Mononuclear cell (primary cell): ENCODE results near the gene NUP62. TPM values are rescaled to one million over a fixed set of nuclear protein-coding genes. Genes with fewer than 3 reads are reported as not detected.
A peak's percentile ranks its signal among the peaks of the same experiment; 100 is the strongest.
"Not testable (repeated sequence)": the region's sequence is repeated elsewhere in the genome, so short reads cannot be mapped to it uniquely, and the experiment has no call there.

Experiments used
- H3K27me3 ChIP-seq: 2 replicates; pipeline ENCODE4 v1.6.0; 2011; ENCODE audit warnings: low read length, control low read depth; ENCODE audit not compliant: insufficient read depth
- H3K4me1 ChIP-seq: 2 replicates; pipeline ENCODE4 v1.5.1; 2011; ENCODE audit warnings: mild to moderate bottlenecking, low read length, control low read depth; ENCODE audit not compliant: insufficient read depth
- H3K4me3 ChIP-seq: 2 replicates; pipeline ENCODE4 v1.5.1; 2011; ENCODE audit warnings: mild to moderate bottlenecking, low read length, moderate library complexity
- H3K9me3 ChIP-seq: 2 replicates; pipeline ENCODE4 v1.5.1; 2011; ENCODE audit warnings: low read depth, mild to moderate bottlenecking, control low read depth, low read length
- total RNA-seq: library from RNA; depleted of rRNA; stranded (reverse); fragments of >200 nt; gene quantifications from one replicate; pipeline ENCODE4 v1.2.3, GENCODE V29; 2012

NUP62 gene, protein sequence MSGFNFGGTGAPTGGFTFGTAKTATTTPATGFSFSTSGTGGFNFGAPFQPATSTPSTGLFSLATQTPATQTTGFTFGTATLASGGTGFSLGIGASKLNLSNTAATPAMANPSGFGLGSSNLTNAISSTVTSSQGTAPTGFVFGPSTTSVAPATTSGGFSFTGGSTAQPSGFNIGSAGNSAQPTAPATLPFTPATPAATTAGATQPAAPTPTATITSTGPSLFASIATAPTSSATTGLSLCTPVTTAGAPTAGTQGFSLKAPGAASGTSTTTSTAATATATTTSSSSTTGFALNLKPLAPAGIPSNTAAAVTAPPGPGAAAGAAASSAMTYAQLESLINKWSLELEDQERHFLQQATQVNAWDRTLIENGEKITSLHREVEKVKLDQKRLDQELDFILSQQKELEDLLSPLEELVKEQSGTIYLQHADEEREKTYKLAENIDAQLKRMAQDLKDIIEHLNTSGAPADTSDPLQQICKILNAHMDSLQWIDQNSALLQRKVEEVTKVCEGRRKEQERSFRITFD
- total RNA-seq, result 21.8 TPM

GRCh38 chr19:49929121-49929610 lies at the start of gene NUP62, which contains the start of gene ATF5:
Gene NUP62, minus strand, starts transcription at chr19:49929504. Its CDS starts 19,697 bp downstream, at chr19:49909807.
Gene ATF5, plus strand, starts transcription at chr19:49929205. Its CDS starts 1,646 bp downstream, at chr19:49930851.
- Histone ChIP-seq H3K4me3 (peak within 1 kb of the TSS; percentile 96), H3K27me3 (no peaks in the 10 kb centered on the region), H3K9me3 (no peaks in the 10 kb centered on the region), H3K4me1 (peaks cover 48% of the 10 kb centered on the region)

DNA sequence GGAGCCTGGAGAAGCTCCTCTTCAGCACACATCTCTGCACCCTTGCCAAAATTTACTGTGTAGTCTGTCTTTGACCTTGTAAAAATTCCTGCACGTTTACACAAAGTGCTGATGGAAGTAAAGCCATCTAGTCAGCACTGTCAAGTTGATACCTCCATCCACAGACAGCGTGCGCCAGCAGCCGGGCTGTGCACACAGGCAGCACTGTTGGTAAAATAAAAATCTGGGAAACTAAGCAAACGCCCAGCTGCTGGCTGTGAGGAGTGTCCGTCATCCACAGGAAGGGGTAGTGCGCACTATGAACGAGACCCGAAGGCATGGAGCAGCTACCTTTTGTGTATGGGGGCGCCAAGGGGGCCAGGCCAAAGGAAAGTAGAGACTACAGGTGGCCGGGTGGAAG lies 49.0 kb upstream of the NUP62 start:
- H3K9me3 ChIP-seq, result no peaks in the 10 kb centered on the region
- peaks cover 10% of the 10 kb centered on the region for H3K4me1 ChIP-seq
- no peak overlapping the region for H3K4me3 ChIP-seq
- no peaks in the 10 kb centered on the region for H3K27me3 ChIP-seq

DNA sequence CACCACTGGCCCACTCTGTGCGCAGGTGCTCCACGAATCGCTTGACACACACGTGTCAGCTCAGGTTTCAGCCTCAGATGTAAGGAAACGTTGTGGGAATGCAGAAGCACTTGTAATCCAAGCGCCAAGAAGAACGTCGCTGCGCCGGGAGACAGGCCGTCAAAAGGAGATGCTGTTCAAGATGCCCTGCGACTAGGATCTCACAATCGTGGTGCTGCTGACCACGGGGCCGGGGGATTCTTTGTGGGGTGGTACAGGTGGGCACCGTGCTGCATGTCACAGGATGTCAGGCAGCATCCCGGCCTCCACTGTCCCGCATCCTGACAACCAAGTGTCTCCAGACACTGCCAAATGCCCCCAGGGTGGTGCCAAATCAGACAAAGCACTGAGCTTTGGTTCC lies 48.6 kb upstream of the NUP62 start:
- H3K4me3 ChIP-seq, result no peak overlapping the region
- H3K4me1 ChIP-seq, result peaks cover 14% of the 10 kb centered on the region
- no peaks in the 10 kb centered on the region for H3K27me3 ChIP-seq
- no peaks in the 10 kb centered on the region for H3K9me3 ChIP-seq

DNA sequence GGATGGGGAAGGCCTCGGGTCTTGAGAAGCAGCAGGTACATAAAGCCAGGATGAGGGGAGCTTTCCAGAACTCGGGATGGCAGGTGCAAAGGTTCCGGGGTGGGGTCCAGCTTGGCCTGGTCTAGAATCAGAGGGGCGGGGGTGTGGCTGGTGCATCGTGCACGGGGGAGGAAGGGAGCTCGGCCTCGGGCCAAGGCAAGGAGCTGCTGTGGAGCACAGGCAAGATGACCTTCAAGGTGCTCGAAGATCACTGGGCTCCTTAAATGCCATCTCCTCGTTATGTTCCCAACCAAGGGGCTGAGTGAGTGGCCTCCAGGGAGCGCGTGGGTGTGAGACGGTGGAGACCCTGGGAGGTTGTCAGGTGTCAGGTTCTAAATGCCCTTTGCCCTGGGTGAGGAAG lies 47.8 kb upstream of the NUP62 start:
- Histone ChIP-seq H3K4me1 (peaks cover 20% of the 10 kb centered on the region), H3K4me3 (no peak overlapping the region), H3K9me3 (no peaks in the 10 kb centered on the region)

GRCh38 chr19:49976496-49976895 lies 47.2 kb upstream of the NUP62 start:
- H3K27me3 ChIP-seq, result no peaks in the 10 kb centered on the region
- no peak overlapping the region for H3K4me3 ChIP-seq
- H3K4me1 ChIP-seq, result peaks cover 26% of the 10 kb centered on the region
- H3K9me3 ChIP-seq, result no peaks in the 10 kb centered on the region

More for the DNA sequence above, 47.8 kb upstream of the NUP62 start:
- H3K27me3 ChIP-seq, result no peaks in the 10 kb centered on the region

DNA sequence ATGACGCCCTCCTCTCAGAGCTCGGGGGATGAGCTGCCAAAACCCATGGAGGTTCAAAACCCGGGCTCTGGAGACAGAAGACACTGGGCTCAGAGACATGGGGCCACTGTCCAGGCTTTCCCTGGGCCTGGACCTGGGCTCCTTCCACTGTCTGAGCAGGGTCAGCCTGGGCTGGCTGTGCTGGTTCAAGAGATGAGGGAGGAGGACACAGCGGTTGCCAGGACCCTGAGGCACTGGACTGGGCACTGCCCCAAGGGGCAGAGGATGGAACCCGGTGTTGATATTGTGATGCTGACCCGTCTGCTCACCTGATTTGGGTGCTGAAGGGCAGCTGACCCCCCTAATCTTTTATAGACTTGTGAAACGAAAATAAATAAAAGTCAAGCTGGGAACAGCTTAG lies 45.7 kb upstream of the NUP62 start:
- H3K9me3 ChIP-seq, result no peaks in the 10 kb centered on the region
- no peak overlapping the region for H3K4me3 ChIP-seq
- peaks cover 26% of the 10 kb centered on the region for H3K4me1 ChIP-seq
- no peaks in the 10 kb centered on the region for H3K27me3 ChIP-seq

DNA sequence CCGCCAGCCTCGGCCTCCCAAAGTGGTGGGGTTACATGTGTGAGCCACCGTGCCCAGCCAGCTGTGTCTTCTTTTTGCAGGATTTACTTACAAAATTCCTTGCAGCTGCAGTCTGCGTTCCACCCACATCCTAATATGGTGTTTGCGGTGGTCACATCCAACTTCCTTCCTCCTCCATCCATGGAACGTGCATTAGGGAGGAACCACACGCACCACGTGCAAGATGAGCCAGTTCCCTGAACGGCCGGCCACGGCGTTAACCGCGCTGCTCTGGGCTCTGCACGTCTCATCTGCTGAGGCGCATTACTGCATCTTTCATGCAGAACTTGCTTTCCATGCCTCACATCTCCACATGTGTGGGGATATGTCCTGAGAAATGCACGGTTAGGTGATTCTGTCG lies 44.7 kb upstream of the NUP62 start:
- Histone ChIP-seq H3K4me3 (no peak overlapping the region), H3K27me3 (no peaks in the 10 kb centered on the region), H3K9me3 (no peaks in the 10 kb centered on the region), H3K4me1 (peaks cover 29% of the 10 kb centered on the region)

DNA sequence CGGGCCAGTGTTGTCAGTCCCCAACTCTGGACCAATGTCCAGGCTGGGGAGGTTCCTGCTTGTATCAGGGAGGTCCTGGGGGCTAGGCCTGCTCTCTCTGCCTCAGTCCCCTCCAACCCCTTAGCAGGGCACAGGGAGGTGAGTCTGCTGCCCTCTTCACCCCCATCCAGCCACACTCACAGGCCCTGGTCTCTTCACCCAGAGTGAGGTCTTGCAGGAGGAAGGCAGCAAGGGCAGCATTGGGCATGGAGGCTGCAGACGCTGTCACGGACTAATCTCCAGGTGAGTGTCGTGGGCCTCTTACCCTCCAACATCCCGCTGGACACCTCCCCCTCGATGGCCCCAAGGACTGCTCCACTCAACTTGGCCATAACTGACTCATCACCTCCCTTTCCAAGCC lies 43.5 kb upstream of the NUP62 start:
- H3K9me3 ChIP-seq, result no peaks in the 10 kb centered on the region
- H3K4me3 ChIP-seq, result no peak overlapping the region
- peaks cover 4% of the 10 kb centered on the region for H3K27me3 ChIP-seq
- peaks cover 40% of the 10 kb centered on the region for H3K4me1 ChIP-seq

DNA sequence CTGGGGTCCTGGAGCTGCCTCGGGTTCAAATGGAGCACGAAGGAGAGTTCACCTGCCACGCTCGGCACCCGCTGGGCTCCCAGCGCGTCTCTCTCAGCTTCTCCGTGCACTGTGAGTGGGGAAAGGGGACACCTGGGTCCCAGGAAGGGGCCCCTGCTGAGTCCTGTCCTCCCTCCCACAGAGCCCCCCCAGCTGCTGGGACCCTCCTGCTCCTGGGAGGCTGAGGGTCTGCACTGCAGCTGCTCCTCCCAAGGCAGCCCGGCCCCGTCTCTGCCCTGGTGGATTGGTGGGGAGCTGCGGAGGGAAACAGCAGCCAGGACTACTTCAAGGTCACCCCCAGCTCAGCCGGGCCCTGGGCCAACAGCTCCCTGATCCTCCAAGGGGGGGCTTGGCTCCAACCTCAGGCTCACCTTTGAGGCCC lies 42.7 kb upstream of the NUP62 start:
- H3K4me3 ChIP-seq, result no peak overlapping the region
- peaks cover 48% of the 10 kb centered on the region for H3K4me1 ChIP-seq
- H3K9me3 ChIP-seq, result no peaks in the 10 kb centered on the region
- peaks cover 4% of the 10 kb centered on the region for H3K27me3 ChIP-seq

- H3K4me1 ChIP-seq, result peaks cover 66% of the 10 kb centered on the region
- H3K9me3 ChIP-seq, H3K27me3 ChIP-seq, H3K4me3 ChIP-seq: not testable (repeated sequence)
These were observed 40.1 kb upstream of the NUP62 start for GRCh38 chr19:49969355-49969754.

- Histone ChIP-seq H3K4me3 (no peak overlapping the region), H3K9me3 (no peaks in the 10 kb centered on the region), H3K27me3 (peaks cover 4% of the 10 kb centered on the region), H3K4me1 (peaks cover 57% of the 10 kb centered on the region)
These were observed 39.1 kb upstream of the NUP62 start for GRCh38 chr19:49968279-49968922.

DNA sequence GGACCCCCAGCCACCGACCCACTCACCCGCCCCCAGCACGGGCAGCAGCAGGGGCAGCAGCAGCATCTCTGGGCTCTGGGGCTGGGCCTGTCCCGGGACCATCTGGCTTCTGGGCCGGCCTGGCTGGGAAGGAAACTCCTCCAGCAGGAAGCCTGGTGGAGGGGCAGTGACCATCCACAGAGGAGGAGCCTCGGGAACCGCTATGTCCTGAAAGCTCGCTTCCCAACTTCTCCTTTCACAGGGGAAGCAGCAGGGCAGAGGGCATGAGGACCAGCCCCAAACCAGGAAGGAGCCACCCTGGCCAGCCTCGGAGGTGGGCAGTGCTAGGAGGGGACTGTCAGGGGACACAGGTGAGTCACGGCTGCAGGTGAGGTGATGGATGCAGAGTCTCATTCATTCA lies 31.7 kb upstream of the NUP62 start, which contains the start of gene SIGLEC11:
SIGLEC11 (minus strand) TSS at position 193 of the 400 bp plus-strand sequence; CDS start at position 102, 91 bp downstream.
- not testable (repeated sequence) for H3K4me3 ChIP-seq, H3K27me3 ChIP-seq, H3K9me3 ChIP-seq
- peaks cover 27% of the 10 kb centered on the region for H3K4me1 ChIP-seq

- not testable (repeated sequence) for H3K4me3 ChIP-seq, H3K27me3 ChIP-seq, H3K9me3 ChIP-seq
- H3K4me1 ChIP-seq, result peaks cover 30% of the 10 kb centered on the region
These were observed 30.6 kb upstream of the NUP62 start for GRCh38 chr19:49959892-49960291.

DNA sequence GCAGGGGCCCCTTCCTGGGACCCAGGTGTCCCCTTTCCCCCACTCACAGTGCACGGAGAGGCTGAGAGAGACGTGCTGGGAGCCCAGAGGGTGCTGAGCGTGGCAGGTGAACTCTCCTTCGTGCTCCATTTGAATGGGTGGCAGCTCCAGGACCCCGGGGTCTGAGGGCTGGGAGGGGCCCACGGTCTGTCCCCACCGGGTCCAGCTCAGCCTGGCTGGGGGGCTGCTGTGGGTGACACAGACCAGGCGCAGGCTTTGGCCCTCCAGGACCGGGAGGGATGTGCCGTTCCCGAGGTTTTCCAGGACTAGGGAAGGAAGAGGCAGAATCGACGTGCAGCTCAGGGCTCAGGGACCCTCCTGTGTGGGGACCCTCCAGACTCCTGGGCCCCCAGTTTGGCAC lies 29.3 kb upstream of the NUP62 start:
- peaks cover 43% of the 10 kb centered on the region for H3K4me1 ChIP-seq
- not testable (repeated sequence) for H3K9me3 ChIP-seq, H3K4me3 ChIP-seq, H3K27me3 ChIP-seq

DNA sequence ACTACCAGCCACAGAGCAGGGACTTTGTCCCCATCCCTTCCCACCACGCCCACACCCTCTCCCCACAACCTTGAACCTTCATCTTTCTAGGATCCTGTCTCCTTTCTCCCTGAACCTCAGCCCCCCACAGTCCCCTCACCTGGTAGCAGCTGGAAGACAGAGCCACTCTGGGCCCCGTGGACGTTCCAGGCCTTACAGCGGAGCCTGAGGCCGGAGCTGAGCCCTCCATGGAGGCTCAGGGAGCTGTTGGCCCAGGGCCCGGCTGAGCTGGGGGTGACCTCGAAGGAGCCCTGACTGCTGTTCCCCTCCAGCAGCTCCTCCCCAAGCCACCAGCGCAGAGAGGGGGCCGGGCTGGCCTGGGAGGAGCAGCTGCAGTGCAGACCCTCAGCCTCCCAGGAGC lies 28.8 kb upstream of the NUP62 start:
- not testable (repeated sequence) for H3K27me3 ChIP-seq, H3K4me3 ChIP-seq, H3K9me3 ChIP-seq
- H3K4me1 ChIP-seq, result peaks cover 48% of the 10 kb centered on the region
